NCI-H345 treated with DMSO at 0.1 percent for 48 hours (cell line): ENCODE results near the gene ATAD3B.
"Not testable (repeated sequence)": the region's sequence is repeated elsewhere in the genome, so short reads cannot be mapped to it uniquely, and the experiment has no call there.

Experiments used
- DNase-seq: peaks from one replicate; lab custom pipeline; 2025; ENCODE audit not compliant: unreplicated experiment; lab: John Stamatoyannopoulos, UW

Gene ATAD3B

GRCh38 chr1:1509465-1509850 is 37.9 kb downstream of the ATAD3B start:
- DNase-seq, result not testable (repeated sequence)

- DNase-seq, result no peak
Observed at GRCh38 chr1:1510912-1511532, 39.5 kb downstream of the ATAD3B start.

GRCh38 chr1:1511533-1512285 is 40.1 kb downstream of the ATAD3B start, which contains the start of gene ATAD3A:
ATAD3A (plus strand) TSS chr1:1512162; CDS start chr1:1512269, 107 bp downstream.
- DNase-seq, result peak; percentile 92

- DNase-seq, result not testable (repeated sequence)
Observed at GRCh38 chr1:1512425-1512824, 40.9 kb downstream of the ATAD3B start.

GRCh38 chr1:1513675-1514074 is 42.1 kb downstream of the ATAD3B start:
- not testable (repeated sequence) for DNase-seq

DNA sequence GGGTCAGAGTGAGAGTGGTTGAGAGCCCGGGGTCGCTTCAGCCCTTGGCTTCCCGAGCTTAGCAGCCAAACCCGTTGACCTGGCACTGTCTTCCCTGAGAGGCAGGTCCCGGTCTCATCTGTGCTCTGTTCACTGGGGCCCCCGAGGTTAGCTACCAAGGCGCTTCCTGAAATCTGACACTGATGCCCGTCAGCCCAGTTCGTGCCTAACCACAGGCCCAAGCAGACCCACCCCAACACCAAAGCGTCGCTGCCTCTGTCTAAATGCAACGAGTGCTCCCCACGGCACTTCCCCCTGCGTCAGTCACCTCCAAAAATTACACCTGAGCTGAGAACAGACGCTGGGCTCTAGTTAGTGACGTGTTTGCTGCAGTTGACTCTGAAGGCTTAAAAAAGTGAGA is 42.8 kb downstream of the ATAD3B start:
- DNase-seq, result not testable (repeated sequence)

- not testable (repeated sequence) for DNase-seq
Observed at GRCh38 chr1:1516923-1517322, 45.4 kb downstream of the ATAD3B start.

GRCh38 chr1:1517973-1518620 is 46.5 kb downstream of the ATAD3B start:
- no peak for DNase-seq

DNA sequence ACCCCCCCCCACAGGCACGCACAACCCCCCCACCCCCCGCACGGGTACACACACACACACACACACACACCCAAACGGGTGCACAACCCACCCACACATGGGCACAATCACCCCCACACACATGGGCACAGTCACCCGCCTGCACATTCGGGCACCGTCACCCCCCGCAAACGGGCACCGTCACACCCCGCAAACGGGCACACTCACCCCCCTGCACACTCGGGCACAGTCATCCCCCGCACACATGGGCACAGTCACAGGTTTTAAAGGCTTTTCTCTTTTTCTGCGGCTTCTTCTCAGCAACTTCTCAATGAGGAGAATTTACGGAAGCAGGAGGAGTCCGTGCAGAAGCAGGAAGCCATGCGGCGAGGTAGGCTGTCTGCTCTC is 47.0 kb downstream of the ATAD3B start:
- DNase-seq, result not testable (repeated sequence)

DNA sequence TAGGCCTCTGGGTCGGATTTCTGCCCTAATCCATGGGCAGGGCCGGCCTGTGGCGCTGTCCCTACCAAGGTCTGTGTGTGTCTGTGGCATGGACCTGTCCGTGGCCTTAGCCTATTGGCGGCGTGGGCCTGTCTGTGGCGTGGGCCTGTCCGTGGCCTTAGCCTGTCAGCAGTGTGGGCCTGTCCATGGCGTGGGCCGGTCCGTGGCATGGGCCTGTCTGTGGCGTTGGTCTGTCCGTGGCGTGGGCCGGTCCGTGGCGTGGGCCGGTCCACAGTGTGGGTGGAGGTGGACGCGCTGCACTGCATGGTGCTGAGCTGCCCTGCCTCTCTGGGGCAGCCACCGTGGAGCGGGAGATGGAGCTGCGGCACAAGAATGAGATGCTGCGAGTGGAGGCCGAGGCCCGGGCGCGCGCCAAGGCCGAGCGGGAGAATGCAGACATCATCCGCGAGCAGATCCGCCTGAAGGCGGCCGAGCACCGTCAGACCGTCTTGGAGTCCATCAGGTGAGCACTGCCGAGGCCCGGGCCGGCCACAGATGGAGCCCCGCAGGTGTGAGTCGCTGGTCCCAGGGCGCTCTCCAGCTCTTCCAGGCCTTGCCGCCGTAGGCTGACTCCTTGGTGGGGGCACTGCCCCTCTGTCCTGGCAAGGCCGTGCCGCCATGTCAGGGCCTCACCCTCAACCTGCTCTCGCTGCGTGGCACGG is 48.4 kb downstream of the ATAD3B start:
- DNase-seq, result not testable (repeated sequence)

GRCh38 chr1:1521331-1521730 is 49.8 kb downstream of the ATAD3B start:
- DNase-seq, result no peak

GRCh38 chr1:1522536-1522935 is 51.0 kb downstream of the ATAD3B start:
- not testable (repeated sequence) for DNase-seq

DNA sequence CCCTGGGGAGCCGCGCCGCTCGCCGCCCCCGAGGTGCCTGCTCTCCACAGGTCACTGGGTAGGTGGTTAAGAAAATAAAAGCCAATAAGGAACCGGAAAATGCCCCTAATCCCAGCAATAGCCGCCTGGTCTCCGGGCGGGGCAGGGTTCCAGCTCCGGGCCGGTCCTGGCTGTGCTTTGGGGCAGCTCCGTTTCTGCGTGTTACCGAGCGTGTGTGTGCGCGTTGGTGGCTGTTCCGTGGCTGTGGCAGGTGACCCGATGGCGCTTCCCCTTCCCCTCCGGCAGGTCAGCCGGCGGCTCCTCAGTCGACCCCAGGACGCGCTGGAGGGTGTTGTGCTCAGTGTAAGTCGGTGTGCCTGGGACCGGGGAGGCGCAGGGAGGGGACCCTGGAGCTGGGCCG is 51.7 kb downstream of the ATAD3B start:
- DNase-seq, result not testable (repeated sequence)

- not testable (repeated sequence) for DNase-seq
Observed at GRCh38 chr1:1523651-1524050, 52.1 kb downstream of the ATAD3B start.

DNA sequence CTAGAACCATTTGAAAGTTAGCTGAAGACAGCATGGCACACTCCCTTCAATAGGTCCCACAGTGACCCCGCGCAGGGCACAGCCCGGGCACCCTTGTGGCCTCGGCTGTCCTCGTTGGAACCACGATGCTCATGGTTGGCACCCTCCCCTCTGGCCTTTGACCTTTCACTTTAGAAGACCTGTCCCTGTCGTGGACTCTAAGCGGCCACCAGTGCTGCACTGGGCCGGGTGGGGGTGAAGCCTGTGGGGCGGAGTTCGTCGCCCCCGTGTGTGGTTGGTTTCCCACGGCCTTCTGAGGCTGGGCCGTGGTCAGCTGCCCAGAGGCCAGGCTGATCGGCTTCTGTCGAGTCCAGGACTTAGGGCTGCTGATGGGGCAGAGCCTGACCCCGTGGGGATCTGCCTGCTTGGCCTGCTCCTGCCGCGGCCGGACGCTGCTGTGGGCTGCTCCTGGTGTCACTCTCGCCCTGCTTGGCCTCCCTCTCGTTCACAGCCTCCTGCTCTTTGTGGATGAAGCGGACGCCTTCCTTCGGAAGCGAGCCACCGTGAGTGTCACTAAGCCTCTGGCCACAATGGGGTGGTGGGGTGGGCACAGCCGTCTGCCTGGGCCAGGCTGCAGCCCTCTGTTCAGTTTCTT is 53.3 kb downstream of the ATAD3B start:
- not testable (repeated sequence) for DNase-seq

DNA sequence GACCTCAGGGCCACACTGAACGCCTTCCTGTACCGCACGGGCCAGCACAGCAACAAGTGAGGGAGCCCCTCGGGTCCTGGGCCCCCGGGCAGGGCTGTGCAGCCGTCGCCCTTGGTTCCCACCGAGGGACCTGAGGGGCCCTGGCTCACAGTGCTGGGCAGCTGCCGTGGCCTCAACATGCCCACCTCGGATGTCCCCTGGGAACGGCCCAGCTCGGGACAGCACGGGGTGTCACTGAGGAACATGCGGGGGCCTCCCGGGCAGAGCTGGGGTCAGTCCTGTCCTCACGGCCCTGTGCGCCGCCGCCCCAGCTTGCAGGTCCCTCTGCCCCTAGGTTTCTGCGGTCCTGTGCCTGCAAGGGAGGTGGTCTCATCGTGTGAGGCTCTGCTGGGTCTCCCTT is 54.9 kb downstream of the ATAD3B start:
- DNase-seq, result not testable (repeated sequence)

DNA sequence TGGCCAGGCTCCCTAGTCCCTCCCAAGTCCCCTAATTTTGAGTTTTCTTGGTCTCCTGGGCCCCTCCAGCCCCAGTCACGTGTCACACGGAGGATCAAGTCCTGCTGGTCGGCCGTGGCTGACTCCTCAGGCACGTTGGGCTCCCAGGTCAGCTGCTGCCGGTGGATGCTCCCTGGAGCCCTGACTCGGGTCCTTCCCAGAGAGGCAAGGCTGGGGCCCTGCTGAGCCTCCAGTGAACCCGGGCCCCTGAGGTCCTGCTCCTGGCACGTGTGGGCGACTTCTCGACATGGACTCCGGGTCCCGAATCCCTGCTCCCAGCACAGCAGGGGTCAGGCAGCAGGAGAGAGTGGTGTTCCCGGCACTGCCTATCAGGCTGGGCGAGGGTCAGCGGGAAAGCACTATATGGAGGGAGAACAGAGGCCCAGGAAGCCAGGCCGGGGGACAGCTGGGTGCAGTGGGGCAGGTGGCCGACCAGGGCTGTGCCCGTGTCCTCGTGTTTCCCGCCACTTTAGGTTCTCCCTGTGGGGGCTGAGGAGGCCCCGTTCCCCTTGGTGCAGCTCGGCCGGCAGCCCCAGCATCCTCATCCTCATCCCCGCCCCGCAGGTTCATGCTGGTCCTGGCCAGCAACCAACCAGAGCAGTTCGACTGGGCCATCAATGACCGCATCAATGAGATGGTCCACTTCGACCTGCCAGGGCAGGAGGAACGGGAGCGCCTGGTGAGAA is 55.7 kb downstream of the ATAD3B start:
- DNase-seq, result no peak

GRCh38 chr1:1528301-1529267 is 57.0 kb downstream of the ATAD3B start:
- DNase-seq, result no peak

DNA sequence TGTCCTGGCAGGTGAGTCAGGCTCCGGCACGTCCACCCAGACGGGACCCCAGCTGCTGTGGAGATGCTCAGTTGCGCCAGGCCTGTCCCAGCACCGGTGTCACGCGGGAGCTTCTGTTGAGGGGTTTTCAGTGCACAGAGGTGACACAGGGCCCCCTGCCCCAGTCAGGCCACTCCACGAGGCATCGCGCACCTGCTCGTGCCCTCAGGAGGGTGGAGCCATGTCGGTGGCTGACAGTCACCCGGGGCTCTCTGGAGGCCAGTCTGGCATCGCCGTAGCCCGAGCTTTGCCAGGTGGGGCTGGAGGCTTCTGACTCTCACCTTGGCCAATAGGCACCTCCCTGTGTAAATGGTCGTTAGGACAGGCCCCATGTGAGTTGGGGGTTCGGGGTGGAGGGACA is 57.8 kb downstream of the ATAD3B start:
- DNase-seq, result no peak
